GM19035 (cell line): ENCODE data around the gene TLE3.
A peak's percentile ranks its signal among the peaks of the same experiment; 100 is the strongest.
"Not testable (repeated sequence)": the region's sequence is repeated elsewhere in the genome, so short reads cannot be mapped to it uniquely, and the experiment has no call there.

Experiments
- ATAC-seq: cut with Tn5 transposase; IDR thresholded peaks from one replicate; pipeline ENCODE4 v1.9.1; 2021; ENCODE audit not compliant: unreplicated experiment

The TLE3 gene

DNA sequence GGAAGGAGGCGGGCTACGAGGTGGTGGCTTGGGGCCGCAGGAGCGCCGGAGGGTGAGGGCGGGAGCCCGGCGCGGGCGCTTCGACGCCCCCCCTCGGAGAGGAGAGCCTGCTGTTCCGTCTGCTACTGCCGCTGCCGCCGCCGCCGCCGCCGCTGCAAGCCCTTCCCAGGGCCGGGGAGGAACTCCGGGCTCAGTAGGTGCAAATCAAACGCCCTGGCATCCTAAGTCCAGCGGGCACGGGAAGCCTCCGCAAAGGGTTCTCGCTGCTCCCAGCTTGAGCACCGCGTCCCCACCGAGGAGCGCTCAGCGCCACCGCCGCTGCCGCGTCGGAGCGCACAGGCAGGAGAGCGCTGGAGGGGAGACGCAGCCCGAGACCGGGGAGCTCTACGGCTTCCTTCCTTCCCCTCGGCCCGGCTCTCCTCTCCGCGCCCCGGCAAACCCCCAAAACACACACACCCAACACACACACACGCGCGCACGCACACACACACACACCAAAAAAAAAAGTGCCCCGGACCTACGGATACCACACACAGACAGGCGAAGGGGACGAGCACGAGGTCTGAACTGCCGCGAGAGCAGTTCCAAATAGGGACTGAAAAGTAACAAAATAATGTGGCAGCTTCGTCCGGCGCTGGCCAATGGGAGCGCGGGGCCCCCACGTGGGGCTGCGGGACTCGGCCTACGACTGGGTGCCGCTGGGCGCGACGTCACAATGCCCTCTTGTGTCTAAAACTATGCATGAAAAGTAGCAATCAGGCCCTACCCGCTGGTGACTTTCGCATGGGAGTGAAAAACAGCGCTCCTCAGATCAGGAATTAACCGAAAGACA, at the start of gene TLE3:
TSS of gene TLE3 (minus strand) at position 597 of the 832 bp plus-strand sequence. CDS start 1,119 bp downstream, outside the sequence.
- ATAC-seq = peak; percentile 41

DNA sequence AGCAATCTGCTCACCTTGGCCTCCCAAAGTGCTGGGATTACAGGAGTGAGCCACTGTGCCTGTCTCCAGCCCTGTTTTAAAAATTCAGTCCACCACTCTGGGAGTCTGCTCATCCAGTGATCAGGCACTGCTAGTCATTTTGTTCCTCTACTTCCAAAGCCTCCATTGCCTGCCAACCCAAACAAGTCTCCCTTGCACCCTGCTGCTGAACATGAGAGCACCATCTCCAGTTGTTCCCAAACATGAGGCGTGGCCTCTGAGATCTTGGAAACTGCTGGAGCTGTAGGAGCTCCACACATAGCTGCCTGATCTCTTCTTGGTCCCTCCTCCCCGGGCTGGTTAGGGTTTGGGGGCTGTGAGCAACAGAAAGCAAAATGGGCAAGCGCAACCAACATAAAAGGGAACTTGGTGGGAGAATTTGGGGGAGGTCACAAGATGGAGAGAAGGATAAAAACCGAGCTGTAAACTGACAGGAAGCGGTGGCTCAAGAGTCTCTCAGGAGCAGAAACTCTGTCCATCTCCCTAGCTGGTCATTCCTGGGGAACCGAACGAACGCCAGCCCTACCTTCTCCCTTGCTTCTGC, 49.6 kb upstream of the TLE3 start:
- no peak for ATAC-seq

DNA sequence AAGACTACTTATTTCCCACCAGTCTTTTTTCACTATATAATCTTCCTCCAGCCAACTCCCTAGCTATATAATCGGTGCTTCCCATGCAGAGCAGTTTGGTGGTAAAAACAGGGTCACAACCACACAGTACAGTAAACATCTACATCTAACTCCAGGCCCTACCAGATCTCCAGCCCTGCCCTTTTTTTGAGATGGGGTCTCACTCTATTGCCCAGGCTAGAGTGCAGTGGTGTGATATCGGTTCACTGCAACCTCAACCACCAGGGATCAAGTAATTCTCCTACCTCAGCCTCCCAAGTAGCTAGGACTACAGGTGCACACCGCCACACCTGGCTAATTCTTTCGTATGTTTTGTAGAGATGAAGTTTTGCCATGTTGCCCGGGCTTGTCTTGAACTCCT, 49.1 kb upstream of the TLE3 start:
- ATAC-seq = no peak

DNA sequence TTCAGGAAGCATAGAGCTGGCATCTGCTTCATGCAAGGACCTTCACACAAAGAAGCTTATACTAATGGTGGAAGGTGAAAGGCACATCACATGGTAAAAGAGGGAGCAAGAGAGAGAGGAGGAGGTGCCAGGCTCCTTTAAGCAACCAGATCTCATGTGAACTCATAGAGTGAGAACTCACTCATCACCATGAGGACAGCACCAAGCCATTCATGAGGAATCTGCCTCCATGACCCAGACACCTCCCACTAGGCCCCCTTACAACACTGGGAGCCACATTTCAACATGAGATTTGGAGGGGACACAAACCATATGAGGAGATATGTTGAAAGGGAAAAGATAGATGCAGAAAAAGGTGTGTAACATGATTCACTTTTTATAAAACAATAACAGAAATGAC, 48.4 kb upstream of the TLE3 start:
- ATAC-seq = no peak

DNA sequence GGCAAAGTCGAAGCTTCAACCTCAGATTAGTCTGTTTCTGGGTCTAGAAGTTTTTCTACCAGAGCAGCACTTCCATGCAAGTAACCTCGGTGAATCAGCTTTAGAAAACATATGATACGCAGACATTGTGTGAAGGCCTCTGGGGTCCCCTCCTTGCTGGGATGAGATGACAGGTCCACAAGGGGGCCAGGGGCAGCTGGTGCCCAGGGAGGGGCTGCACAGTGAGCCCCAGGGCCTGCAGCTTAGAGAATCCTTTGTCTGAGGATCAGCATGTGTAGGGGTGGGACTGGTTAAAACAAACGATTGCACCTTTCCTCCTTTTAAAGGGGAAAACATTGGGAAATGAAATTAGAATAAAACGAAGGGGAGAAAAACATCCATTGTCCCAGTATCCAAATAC, 47.5 kb upstream of the TLE3 start:
- no peak for ATAC-seq

DNA sequence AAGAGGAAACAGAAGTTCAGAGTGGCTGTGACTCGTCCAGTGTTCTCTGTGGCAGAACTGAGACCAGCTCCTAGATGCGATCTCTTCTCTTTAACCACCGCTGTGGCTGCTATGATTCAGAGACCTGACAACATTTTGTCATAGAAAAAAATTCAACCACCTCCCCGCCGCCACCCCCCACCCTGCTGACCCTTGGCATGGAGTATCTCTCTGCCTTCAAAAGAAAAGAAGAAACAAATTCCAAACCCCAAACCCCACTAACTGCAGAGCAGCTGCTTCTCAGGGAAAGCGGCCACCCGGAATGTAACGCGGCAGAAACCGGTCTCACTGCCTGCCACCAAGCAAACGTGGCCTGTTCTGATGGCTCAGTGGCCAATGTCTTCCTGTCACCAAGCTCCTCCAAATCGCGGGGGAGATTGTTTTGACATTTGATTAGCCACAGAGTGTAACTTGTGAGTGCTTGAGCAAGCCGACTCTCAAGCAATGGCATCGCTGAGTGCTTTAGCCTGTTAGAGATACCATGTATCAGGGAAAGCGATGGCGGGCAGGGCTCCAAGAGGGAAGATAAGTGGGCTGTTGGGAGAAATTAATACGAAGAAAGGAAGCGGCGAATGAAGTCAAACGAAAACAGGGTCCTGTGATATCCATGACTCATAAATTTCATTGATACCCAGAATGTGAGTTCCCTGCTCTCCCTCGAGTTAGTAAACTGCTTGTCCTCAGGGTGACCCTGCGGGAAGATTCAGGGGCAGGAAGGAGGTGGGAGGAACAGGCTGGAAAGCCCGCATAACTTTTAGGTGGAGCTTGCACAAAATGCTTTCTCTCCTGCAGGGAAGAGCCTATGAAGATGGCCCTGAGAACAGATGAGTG, 44.8 kb upstream of the TLE3 start:
- ATAC-seq = no peak

DNA sequence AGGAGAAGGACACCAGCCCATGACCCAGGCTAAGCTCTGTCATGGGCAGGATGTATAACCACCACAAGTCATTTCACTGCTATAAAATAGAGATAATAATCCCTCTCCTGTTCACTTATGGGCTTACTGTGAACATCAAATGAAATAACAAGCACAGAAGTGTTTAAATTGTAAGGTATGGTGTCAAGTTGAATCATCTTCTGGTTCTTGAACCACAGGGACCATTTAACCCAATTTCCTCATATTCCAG, 44.3 kb upstream of the TLE3 start:
- ATAC-seq = no peak

DNA sequence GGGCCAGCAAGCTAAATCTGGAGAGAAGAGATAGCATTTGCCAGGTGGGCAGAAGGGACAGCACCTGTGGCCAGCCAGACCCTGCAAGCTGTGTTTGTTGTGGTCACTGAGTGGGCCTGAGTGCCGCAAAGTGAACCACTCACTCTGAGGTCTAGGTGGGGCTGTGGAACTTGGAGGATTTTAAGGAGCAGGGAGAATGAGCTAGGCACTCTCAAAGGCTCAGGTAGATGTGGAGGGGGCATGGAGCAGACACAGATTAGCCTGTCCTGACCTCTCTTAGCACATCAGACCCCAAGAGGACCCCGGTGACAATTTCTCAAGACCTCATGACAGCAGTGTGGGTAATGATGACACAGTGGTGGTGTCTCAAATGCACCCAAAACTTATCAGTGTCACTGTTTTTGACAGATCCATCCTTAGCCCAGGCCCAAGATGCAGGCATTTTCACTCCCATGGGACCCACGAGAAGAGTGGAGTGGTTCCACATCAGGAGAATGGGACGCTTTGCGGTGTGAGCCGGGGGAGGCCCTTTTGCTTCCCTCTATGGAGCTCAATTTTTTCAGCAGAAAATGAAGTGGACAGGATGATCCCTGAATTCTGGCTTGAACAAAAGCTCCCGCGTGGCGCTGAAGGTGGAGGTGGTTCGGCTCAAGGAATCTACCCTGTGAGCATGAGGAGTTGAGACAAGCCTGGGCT, 43.8 kb upstream of the TLE3 start:
- no peak for ATAC-seq

DNA sequence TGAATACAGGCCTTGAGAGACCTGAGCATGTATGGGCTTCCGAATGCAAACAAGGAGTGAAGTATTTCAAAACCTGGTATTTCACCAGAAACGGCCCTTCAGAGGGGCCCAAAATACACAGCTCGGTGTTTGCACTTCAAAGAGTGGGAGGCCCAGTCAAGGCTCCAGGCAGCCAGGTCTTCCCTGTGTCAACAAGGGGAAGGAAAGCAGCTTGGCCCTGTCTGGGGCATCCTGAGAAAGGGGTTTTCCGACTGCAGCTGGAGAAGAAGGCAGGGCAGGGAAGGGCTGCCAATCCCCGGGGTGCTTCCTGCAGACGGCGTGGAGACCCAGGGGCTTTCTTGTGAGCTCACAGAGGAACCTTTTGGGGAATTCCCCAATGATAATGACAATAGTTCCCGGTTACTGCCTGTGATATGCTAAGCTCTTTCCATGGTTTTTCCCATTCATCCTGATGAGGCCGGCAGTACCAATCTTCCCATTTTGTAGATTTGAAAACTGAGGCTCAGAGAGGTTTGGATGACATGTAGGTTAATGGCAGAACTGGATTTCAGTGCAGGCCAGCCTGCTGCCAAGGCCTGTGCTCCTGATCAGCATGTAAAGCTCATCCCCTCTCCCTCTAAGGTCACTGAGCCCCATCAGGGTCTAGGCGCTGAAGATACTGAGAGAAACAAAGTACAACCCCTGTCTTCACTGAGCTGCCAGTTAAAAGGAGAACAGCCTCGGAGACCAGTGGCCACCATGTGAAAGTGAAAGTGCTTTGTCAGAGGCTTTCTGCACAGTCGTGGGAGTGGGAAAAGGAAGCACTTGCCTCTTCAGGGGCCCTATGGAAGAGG, 43.0 kb upstream of the TLE3 start:
- ATAC-seq = peak; percentile 46

DNA sequence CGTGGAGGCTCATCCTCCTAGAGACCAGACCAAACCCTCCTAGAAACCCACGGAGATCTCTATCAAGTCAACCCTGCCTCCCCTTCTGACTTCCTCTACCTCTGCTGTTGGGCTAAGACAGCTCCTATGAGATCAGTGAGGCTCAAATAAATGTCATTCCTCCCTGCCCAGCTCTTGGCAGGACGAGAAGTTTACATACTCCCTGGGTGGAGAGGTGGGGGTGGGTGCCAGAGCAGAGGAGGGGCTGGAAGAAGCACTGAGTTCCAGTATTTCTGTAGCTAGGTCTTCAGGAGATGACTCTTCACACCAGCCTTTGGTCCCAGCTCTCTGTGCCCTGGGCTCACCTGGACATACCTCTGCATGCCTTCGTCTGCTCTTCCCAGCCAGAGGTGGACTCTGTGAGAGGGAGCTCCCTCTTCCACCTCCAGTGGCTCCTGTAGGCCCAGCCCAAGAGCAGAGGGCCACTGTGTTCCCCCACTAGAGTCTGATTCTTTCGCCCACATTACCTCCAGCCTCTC, 42.4 kb upstream of the TLE3 start:
- ATAC-seq = no peak

DNA sequence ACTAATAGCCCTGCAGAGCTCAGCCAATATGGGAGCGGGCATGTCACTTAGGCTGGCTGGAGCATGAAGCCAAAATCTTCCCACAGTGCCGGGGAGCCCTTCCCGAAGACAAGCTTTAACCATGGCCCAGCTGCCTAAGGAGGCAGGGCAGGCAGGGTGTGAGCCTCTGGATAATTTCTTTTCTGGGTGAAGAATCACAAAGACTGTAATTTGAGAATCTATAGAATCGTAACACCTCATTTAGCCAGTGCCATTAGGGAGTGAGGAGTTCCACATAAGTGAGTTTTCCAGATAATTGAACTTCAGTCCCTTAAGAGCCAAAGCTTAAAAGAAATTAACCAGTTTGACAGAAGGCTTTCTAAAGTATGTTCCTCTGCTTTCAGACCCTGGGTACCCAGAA, 40.2 kb upstream of the TLE3 start:
- ATAC-seq = no peak

DNA sequence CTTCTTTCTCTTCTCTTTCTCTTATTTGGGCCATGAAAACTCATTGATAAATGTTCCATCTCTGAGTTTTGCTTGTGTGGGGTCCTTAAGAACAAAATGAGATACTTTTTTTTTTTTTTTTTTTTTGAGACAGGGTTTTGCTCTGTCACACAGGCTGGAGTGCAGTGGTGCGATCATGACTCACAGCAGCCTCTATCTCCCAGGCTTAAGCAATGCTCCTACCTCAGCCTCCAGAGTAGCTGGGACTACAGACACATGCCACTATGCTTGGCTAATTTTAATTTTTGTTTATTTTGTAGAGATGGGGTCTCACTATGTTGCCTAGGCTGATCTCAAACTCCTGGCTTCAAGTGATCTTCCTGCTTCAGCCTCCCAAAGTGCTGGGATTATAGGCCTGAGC, 39.3 kb upstream of the TLE3 start:
- not testable (repeated sequence) for ATAC-seq

DNA sequence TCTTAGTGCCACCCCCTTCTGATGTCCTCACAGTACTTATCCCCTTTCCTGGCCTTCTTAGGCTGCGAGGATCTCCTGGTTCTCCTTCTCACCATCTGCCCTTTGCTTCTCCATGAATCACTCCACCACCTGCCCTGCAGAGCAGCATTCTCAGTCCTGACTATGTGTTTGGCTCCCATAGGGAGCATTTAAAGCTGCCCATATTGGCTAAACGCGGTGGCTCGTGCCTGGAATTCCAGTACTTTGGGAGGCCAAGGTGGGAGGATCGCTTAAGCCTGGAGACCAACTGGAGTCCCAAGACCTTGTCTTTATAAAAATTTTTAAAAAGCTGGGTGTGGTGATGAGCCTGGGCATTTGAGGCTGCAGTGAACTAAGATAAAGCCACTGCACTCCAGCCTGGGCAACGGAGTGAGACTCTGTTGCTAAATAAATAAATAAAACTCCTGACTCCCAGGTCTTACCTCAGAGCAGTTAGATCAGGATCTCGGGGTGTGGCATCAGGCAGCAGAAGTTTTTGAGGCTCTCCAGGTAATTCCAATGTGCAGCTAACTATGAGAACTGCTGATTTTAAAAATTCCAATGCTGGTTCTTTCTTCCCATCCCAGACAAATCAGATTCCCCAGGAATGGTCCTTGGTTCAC, 36.2 kb upstream of the TLE3 start:
- ATAC-seq = no peak

DNA sequence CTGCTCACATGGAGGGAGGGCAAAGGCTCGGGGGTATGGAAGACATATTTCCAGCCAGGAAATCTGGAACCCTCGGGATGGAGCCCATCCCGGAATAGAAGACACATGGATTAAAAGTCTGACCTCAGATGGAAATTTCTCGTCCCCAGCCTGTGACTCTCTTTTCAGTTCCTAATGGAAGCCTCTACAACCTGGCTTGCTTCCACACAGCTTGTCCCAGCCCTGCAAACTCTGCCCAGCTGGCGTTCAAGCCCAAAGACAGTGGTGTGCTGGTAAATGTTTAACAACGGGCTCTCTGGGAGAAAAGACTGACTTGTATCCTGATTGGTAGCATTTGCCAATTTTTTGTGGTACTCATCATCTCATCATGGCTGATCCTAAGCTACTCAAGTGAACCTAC, 35.6 kb upstream of the TLE3 start:
- ATAC-seq = no peak

DNA sequence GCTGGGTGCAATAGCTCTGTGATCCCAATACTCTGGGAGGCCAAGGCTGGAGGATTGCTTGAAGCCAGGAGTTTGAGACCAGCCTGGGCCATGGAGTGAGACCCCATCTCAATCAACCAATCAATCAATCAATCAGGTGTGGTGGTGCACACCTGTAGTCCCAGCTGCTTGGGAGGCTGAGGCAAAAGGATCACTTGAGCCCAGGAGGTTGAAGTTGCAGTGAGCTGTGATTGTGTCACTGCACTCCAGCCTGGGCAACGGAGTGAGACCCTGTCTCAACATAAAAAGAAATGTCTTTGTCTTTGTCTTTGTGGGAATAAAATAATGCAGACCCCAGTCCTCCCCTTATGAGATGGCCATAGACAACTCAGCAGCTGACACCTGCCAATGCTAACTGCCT, 34.9 kb upstream of the TLE3 start:
- ATAC-seq = no peak

DNA sequence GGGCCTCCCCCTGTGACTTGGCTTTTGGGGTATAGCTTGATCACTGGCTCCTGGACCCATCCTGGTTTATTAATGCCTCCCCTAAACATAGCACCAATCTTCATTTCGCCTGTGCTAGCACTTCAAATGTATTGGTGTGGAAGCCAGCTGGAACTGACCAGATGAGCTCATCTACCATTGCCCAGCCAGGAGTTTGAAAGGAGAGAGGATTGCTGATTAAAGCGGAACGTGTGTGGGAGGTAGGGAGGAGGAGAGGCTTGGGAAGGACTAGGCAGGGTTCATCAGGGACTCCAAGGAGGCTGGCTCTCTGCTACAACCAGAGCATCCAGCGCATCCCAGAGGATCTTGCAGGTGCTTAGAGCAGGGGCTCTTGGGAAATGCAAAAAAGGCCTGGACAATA, 34.4 kb upstream of the TLE3 start:
- ATAC-seq = no peak

DNA sequence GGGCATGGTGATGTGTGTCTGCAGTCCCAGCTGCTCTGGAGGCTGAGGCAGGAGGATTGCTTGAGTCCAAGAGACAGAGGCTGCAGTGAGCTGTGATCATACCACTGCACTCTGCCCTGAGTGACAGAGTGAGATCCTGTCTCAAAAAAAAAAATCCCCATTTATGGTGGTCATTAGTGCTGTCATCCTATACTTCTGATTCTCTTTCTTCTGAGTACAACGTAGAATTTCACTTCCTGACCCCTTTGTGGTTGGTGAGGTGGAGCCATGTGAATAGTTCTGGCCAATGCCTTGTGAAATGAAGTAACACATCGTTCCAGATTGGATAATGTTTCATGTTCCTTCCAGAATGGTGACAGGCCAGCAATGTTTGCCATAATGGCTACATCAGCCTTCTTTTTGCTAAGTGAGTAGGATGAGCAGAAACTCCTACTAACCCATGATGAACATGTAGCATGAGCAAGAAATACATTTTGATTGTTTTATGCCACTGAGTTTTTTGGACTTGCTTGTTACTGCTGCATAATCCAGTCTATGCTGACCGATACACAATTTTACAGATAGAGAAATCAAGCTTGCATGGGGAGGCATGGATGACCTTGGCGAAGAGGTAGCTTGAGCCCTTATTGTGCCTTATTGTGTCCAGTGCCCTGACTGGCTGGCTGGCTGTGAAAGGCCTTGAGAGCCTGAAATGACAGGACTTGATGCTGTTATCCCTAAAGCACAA, 30.9 kb upstream of the TLE3 start:
- no peak for ATAC-seq

DNA sequence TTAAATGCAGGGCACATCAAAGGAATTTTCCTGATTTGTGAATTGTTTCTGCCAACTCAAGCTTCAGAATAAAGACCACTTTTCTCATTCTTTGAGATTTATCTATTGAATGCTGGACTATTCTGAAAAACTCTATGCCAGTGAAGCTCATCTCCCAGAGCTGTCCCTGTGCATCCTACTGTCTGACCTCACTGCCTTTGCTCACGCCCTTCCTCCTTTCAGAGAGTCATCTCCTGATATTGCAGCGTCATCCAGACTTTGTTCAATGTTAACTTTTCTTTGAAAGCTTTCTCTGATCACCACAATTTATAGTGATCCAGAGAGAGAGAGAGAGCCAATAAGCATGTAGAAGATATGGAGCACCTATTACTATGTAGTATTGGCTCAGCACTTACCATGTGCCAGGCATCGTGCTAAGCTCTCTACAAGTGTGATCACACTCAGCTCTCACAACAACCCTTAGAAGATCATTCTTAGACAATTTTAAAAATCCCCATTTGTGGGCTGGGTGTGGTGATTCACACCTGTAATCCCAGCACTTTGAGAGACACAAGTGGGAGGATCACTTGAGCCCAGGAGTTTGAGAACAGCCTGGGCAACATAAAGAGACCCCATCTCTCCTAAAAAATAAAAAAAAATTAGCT, 30.2 kb upstream of the TLE3 start:
- ATAC-seq = no peak

DNA sequence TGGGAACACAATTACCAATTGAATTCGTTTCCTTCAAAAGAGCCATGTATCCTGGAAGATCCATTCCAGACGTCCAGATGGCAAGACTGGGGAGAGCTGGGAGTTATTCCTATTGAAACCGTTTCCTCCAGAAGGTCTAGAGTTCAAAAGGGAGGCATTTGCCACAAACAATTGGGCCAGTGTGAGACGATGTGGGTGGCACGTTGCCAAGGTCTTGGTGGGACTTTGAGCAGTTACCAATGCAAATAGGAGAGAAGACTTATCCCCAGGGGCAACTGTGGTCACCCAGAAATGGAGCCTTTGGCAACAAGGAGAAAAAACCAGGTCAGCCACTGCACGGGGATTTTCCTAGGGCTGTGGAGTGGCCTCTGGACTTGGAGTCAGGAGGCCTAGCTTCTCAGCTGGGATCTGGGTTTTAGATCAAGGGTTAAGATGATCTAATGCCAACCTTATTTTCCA, 29.6 kb upstream of the TLE3 start:
- ATAC-seq = no peak
